Sigmoid colon (tissue), 7 donors: ENCODE measurements around the gene BMP3. TPM values are rescaled to one million over a fixed set of nuclear protein-coding genes. Genes with fewer than 3 reads are reported as not detected.

ENCODE experiments used
- DNase-seq: peaks from one replicate; pipeline ENCODE4 v3.0.0-alpha.2; 2019
- H3K27ac ChIP-seq, 4 donors: fragments of 200-600 bp; sonication (generic); one replicate each; pipeline ENCODE4 v1.5.1; 2016 to 2019; ENCODE audit warnings: mild to moderate bottlenecking in 1 of 4
- H3K27me3 ChIP-seq, 3 donors: fragments of 200-600 bp; sonication (generic); one replicate each; pipeline ENCODE4 v1.5.1; 2019; ENCODE audit warnings: mild to moderate bottlenecking in 1 of 3
- H3K36me3 ChIP-seq, 4 donors: fragments of 200-600 bp; sonication (generic); one replicate each; pipeline ENCODE4 v1.5.1; 2016 to 2019
- H3K4me1 ChIP-seq, 4 donors: fragments of 200-600 bp; sonication (generic); one replicate each; pipeline ENCODE4 v1.5.1; 2017 to 2019
- H3K4me3 ChIP-seq, 4 donors: fragments of 200-600 bp; sonication (generic); one replicate each; pipeline ENCODE4 v1.5.1; 2017 to 2019; ENCODE audit warnings: mild to moderate bottlenecking in 2 of 4, moderate library complexity in 1 of 4
- H3K9me3 ChIP-seq, 4 donors: fragments of 200-600 bp in 3 of 4; sonication (generic) in 3 of 4; one replicate each; pipeline versions ENCODE4 v1.5.1 to v1.6.1; 2013 to 2019
- CTCF ChIP-seq, 4 experiments: fragments of 450-650 bp in 3 of 4; fragments of 200-600 bp in 1 of 4; IDR thresholded peaks; one replicate each; pipeline ENCODE4 v1.5.1; 2016 to 2019; ENCODE audit warnings: antibody characterized with exemption in 4 of 4, mild to moderate bottlenecking in 3 of 4, moderate library complexity in 2 of 4
- EP300 ChIP-seq, 4 donors: sonication (generic); formaldehyde crosslinking; IDR thresholded peaks; one replicate each; pipeline ENCODE4 v1.6.1; 2017; ENCODE audit warnings: antibody characterized with exemption in 4 of 4
- POLR2A ChIP-seq, 2 donors: fragments of 450-650 bp; IDR thresholded peaks; one replicate each; pipeline ENCODE4 v1.6.1; 2016; ENCODE audit warnings: antibody characterized with exemption in 2 of 2, mild to moderate bottlenecking in 2 of 2, moderate library complexity in 2 of 2
- POLR2AphosphoS5 ChIP-seq, 4 donors: sonication (generic); formaldehyde crosslinking; IDR thresholded peaks; one replicate each; pipeline ENCODE4 v1.6.1; 2017; ENCODE audit warnings: antibody characterized with exemption in 4 of 4
- WGBS, 2 donors: extraction: QIAGEN DNeasy Blood & Tissue Kit; methylation state at CpG; one replicate each; pipeline ENCODE4 v1.1.7; 2013; 5-methylcytosine and 5-hydroxymethylcytosine counted together
- intact Hi-C: fragments of 100-400 bp; cut with DNase I; formaldehyde crosslinking; loops from one replicate; pipeline ENCODE4 v1.15.1; 2023
- polyA plus RNA-seq, 3 donors: library from polyadenylated mRNA; stranded (reverse); fragments of 200-250 nt; gene quantifications; one replicate each; pipeline ENCODE4 v1.2.3, GENCODE V29; 2013
- total RNA-seq, 4 donors: library from RNA; depleted of rRNA; stranded (reverse); fragments of >200 nt; gene quantifications; one replicate each; pipeline ENCODE4 v1.1.0, GENCODE V29; 2016
- donor health status: healthy with polysubstance abuse.
- donor health status: Bipolar disorder and iron deficiency.
- donor health status: healthy.

BMP3 gene
- total and polyA plus RNA-seq, 7 donors: 3.7 to 63.1 (median 30.5) TPM

GRCh38 chr4:81052119-81053068 lies 21.9 kb downstream of the BMP3 start:
- no peak overlapping the region for H3K4me3 ChIP-seq
- WGBS, 2 donors: 43 to 60% methylated on average over 7 of the region's 7 CpGs
- H3K27me3 ChIP-seq: no peaks in the 10 kb centered on the region
- no peaks in the 10 kb centered on the region for H3K9me3 ChIP-seq
- peak; percentile 80 for DNase-seq
- H3K36me3 ChIP-seq: no peaks in the 10 kb centered on the region
- TF ChIP-seq POLR2A (IDR thresholded peaks at IDR 0.05): no peak
- TF ChIP-seq CTCF (IDR thresholded peaks at IDR 0.05): peak; percentile 38 to 74 (median 63)
- no peak for TF ChIP-seq POLR2AphosphoS5 (IDR thresholded peaks at IDR 0.05)
- TF ChIP-seq EP300 (IDR thresholded peaks at IDR 0.05): no peak
- peaks cover 0 to 72% (median 46%) of the 10 kb centered on the region in 4 donors for H3K4me1 ChIP-seq
- intact Hi-C loops: loop anchor here (1.0 kb wide), 1 partner anchor 686 kb away; no protein-coding TSS in a partner anchor
- peak overlapping the region in 3 of 4 donors; percentile 51 to 76 (median 57) for H3K27ac ChIP-seq

- no peak for DNase-seq
- 69 to 82% methylated on average over 1 of the region's 1 CpG for WGBS, 2 donors
- no peak overlapping the region for H3K27ac ChIP-seq
- no peaks in the 10 kb centered on the region for H3K27me3 ChIP-seq
- intact Hi-C loops: no loop called here
- no peak overlapping the region for H3K4me3 ChIP-seq
- no peaks in the 10 kb centered on the region for H3K36me3 ChIP-seq
- H3K4me1 ChIP-seq: peaks cover 0 to 13% (median 2%) of the 10 kb centered on the region in 4 donors
- H3K9me3 ChIP-seq: no peaks in the 10 kb centered on the region
- TF ChIP-seq CTCF (IDR thresholded peaks at IDR 0.05) (no peak), EP300 (IDR thresholded peaks at IDR 0.05) (no peak), POLR2AphosphoS5 (IDR thresholded peaks at IDR 0.05) (no peak), POLR2A (IDR thresholded peaks at IDR 0.05) (no peak)
These were observed 28.1 kb downstream of the BMP3 start for GRCh38 chr4:81058621-81059020.

- no peaks in the 10 kb centered on the region for H3K27me3 ChIP-seq
- DNase-seq: no peak
- H3K9me3 ChIP-seq: no peaks in the 10 kb centered on the region
- no peak for TF ChIP-seq EP300 (IDR thresholded peaks at IDR 0.05)
- TF ChIP-seq CTCF (IDR thresholded peaks at IDR 0.05): no peak
- TF ChIP-seq POLR2A (IDR thresholded peaks at IDR 0.05): no peak
- no peak for TF ChIP-seq POLR2AphosphoS5 (IDR thresholded peaks at IDR 0.05)
- peaks cover 0 to 4% (median 0%) of the 10 kb centered on the region in 4 donors for H3K4me1 ChIP-seq
- WGBS, 2 donors: 74 to 77% methylated on average over 6 of the region's 6 CpGs
- intact Hi-C loops: no loop called here
- no peak overlapping the region for H3K27ac ChIP-seq
- no peak overlapping the region for H3K4me3 ChIP-seq
- no peaks in the 10 kb centered on the region for H3K36me3 ChIP-seq
These were observed 30.3 kb downstream of the BMP3 start for GRCh38 chr4:81060587-81061343.

GRCh38 chr4:81061344-81061730 lies 30.8 kb downstream of the BMP3 start:
- H3K4me1 ChIP-seq: peaks cover 0 to 4% (median 0%) of the 10 kb centered on the region in 4 donors
- H3K27me3 ChIP-seq: no peaks in the 10 kb centered on the region
- no peak for TF ChIP-seq EP300 (IDR thresholded peaks at IDR 0.05)
- TF ChIP-seq POLR2AphosphoS5 (IDR thresholded peaks at IDR 0.05): no peak
- no peak for TF ChIP-seq CTCF (IDR thresholded peaks at IDR 0.05)
- TF ChIP-seq POLR2A (IDR thresholded peaks at IDR 0.05): no peak
- no peaks in the 10 kb centered on the region for H3K9me3 ChIP-seq
- no peak for DNase-seq
- no peak overlapping the region for H3K4me3 ChIP-seq
- H3K27ac ChIP-seq: no peak overlapping the region
- intact Hi-C loops: no loop called here
- no peaks in the 10 kb centered on the region for H3K36me3 ChIP-seq
